SIG-M5 (cell line): ENCODE results near the gene NGRN.
"Not testable (repeated sequence)": the region's sequence is repeated elsewhere in the genome, so short reads cannot be mapped to it uniquely, and the experiment has no call there.

ENCODE experiments used
- DNase-seq: peaks from one replicate; lab custom pipeline; 2025; lab: John Stamatoyannopoulos, UW

Gene NGRN

DNA sequence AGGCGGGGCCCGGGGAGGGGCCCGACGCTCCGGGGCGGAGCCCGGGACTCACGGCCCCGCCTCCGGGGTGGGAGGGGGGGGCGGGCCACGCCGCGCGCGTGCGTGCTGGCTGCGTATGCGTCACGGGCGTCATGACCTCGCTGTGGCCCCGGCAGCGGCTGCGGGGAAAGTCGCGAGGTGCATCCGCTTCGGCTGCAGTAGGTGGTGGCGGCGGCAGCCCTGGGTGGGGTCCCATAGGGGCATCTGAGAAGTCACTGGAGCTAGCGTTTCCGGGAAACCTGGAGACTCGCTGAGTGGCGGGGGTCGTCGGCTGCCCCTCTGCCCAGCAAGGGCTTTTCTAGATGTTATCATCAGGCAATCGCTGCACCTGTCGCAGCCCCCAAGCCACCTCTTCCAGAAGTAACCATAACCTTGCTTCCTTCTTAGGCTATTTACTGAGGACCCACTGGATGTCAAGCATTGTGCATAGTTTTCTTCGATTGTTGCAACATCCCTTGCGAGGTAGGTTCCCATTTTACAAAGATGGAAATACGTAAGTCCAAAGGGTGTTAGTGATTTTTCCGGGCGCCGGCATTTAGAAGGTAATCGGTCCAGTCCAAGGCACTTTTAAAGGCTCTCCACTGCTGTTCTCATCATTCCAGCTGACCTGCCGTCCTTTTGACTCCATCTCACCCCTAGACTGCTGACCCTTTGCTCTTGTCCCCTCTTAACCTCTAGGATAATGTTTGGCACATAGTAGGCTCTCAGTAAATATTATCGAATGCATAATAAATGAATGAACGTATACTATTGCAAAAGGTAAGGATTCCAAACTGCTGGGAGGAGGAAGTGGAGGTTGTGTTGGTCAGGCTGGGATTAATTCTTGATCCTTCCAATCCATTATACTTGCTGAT is 31.1 kb upstream of the NGRN start, which contains the start of gene GDPGP1:
GDPGP1 (plus strand) TSS at position 114 of the 893 bp plus-strand sequence. CDS start 6,700 bp downstream, outside the sequence.
- no peak for DNase-seq

DNA sequence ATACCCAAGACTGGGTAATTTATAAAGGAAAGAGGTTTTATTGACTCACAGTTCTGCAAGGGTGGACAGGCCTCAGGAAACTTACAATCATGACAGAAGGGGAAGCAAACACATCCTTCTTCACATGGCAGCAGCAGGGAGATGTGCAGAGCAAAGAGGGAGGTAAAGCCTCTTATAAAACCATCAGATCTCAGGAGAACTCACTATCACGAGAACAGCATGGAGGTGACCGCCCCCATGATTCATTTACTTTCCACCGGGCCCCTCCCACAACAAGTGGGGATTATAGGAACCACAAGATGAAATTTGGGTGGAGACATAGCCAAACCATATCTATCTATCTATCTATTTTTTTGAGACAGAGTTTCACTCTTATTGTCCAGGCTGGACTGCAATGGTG is 26.1 kb upstream of the NGRN start:
- DNase-seq: no peak

DNA sequence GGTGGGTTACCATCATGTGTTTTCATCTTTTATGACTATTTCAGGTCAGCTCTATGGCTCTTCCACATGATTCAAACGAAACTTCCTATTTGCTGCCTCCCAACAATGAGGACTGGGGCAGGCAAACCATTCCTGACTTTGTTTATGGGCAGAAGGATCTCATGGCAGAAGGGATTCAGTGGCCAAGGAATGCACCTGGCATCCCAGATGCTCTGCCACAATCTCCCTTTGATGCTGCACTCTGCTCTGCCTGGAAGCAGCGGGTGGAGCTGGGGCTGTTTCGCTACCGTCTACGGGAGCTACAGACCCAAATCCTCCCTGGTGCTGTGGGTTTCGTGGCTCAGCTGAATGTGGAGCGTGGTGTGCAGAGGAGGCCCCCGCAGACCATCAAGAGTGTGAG is 24.6 kb upstream of the NGRN start:
- DNase-seq: no peak

DNA sequence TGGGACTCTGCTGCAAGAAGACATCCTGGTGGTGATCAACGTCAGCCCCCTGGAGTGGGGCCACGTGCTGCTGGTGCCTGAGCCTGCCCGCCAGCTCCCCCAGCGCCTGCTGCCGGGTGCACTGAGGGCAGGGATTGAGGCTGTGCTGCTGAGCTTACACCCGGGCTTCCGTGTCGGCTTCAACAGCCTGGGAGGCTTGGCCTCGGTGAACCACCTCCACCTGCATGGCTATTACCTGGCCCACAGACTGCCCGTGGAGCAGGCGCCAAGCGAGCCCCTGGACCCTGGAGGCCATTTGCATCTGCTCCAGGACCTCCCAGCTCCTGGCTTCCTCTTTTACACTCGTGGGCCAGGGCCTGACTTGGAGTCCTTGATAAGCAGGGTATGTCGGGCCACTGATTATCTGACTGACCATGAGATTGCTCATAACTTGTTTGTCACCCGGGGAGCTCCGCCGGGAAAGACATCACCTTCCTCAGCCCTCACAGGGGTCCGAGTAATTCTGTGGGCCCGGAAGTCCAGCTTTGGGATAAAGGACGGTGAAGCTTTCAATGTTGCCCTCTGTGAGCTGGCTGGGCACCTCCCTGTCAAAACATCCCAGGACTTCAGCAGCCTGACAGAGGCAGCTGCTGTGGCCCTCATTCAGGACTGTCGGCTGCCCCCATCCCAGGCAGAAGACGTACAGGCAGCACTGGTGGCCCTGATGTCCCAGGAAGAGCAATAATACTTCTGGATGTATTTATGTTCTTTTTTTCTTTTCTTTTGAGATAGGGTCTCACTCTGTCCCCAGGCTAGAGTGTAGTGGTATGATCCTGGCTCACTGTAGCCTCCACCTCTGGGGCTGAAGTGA is 23.9 kb upstream of the NGRN start:
- DNase-seq: no peak

GRCh38 chr15:90243943-90244639 is 21.4 kb upstream of the NGRN start:
- no peak for DNase-seq

DNA sequence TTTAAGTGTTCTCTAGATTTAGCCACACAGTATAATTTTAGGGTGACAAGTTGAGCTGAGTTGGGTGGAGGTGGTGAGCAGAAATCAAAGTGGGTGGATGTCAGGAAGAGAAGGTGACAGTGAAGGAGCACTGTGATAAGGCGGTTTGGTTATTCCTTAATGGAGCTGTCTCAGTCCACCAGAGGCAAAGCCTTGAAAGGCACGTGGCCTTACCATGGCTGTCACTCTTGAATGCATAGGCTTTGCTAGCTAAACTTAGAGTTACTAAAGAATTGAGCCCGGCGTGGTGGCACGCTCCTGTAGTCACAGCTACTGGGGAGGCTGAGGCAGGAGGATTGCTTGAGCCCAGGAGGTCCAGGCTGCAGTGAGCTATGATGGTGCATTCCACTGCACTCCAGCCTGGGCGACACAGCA is 16.7 kb upstream of the NGRN start:
- DNase-seq: no peak

DNA sequence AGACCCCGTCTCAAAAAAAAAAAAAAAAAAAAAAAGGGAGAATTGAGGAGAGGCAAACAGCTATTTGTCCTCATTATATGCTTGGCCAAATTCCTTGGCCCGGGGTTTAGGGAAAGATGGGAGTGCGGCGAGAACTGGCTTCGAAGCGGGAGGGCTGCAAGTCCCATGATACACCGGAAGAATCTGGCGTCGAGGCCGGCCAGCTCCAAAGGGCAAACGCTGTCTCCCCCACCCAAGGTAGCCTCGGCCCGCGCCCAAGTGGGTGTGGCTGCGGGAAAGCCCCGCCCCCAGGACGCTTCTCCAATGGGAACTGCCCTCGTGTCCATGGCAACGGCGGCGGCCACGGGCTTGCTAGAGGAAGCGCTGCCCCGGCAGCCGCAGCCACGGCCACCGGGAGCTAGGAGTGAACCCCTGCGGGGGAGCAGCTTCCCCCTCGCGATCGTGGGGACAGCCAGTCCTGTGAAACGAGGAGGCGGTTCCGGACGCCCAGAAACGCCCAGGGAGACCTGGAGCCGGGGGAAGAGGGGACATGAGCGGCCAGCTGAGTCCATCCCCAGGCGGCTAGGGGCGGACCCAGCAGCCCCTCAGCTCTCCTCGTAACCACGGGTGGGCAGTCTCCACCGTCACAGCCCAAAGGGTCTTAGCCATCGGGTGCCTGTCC is 16.1 kb upstream of the NGRN start, which contains the start of gene TTLL13:
TTLL13 (plus strand) TSS at position 354 of the 661 bp plus-strand sequence. CDS start 1,075 bp downstream, outside the sequence.
- no peak for DNase-seq

GRCh38 chr15:90257776-90258175 is 7.7 kb upstream of the NGRN start:
- no peak for DNase-seq

DNA sequence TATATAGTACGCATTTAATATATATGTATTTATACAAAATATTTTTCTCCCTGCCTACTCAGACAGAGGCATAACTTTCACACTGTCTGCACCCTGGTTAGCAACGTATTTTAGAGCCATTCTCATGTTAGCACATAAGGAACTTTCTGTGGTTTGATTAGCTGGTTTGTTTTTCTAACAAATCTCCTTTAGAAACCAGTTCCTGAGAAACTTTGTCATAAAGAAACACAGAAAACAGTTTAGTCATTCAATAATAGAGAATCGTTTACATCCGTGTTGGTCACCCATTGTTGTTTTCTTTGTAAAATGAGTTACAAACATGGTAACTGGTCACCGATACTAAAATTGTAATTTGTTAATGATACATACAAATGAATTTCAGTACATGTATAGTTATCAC is 5.9 kb upstream of the NGRN start:
- no peak for DNase-seq

DNA sequence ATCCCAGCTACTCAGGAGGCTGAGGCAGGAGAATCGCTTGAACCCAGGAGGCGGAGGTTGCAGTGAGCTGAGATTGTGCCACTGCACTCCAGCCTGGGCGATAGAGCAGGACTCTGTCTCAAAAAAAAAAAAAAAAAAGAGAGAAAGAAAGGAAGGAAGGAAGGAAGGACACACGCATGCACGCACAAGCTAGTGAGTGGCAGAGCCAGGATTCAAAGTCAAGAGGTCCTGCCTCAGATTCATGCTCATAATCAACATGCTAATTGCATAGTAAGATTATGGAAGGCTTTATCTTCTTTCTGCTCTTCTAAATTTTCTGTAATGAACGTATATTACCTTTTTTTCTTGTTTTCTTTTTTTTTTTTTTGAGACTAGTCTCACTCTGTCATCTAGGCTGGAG is 4.7 kb upstream of the NGRN start:
- not testable (repeated sequence) for DNase-seq

- no peak for DNase-seq
Observed at GRCh38 chr15:90261811-90262210, 3.7 kb upstream of the NGRN start.

GRCh38 chr15:90262426-90262825 is 3.0 kb upstream of the NGRN start:
- DNase-seq: no peak

DNA sequence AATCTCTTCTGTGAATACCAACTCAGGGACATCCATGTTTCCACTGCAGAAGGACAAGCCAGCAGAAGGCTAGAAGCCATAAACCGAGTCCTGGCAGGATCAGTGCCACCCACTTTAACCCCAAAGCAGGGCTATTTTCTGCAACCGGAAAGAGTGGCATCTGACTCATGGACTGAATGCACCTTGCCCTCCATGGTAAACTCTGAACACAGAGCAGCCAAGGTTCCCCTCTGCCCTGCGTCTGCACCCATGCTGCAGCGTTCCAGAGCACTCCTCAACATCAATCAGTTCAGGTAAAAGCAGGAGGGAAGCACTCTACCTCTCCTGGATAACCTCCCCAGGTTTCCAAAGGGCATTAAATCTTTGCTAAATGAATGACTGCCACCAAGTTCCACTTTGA is 801 bp upstream of the NGRN start:
- no peak for DNase-seq

GRCh38 chr15:90266061-90266431 is 574 bp downstream of the NGRN start:
- DNase-seq: no peak

DNA sequence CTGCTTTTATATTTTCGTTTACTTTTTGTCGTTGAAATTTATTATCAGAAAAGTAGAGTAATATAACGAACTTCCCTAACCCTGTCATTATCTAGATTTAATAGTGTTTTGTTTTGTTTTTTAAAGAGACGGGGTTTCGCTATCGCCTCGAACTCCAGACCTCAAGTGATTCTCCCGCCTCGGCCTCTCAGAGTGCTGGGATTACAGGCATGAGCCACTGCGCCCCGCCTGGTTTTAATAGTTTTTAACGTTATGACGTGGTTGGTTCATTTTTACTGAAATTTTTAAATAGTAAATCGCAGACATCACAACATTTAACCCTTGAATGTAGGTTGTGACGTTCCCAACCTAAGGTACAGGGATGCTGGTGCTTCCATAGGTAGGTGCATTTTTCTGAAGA is 1.0 kb downstream of the NGRN start:
- no peak for DNase-seq

DNA sequence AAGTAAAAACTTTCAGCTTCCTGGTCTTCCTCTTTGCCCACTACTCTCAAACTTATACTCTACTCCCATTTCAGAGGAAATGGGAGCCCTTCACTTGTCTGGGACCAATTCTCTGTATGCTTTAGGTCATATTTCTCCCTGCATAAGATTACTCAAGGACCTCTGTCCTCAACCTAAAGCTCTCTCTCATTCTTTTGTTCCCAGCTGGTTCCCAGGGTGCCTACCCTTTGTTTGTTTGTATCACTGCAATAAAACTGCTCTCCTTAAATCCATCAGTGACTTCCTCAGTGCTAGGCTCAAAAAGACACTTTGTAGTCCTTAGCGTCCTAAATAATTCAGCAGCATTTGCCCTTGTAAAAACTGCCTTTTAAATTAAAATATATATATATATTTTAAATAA is 2.9 kb downstream of the NGRN start:
- no peak for DNase-seq

GRCh38 chr15:90270502-90271150 is 5.2 kb downstream of the NGRN start:
- no peak for DNase-seq

DNA sequence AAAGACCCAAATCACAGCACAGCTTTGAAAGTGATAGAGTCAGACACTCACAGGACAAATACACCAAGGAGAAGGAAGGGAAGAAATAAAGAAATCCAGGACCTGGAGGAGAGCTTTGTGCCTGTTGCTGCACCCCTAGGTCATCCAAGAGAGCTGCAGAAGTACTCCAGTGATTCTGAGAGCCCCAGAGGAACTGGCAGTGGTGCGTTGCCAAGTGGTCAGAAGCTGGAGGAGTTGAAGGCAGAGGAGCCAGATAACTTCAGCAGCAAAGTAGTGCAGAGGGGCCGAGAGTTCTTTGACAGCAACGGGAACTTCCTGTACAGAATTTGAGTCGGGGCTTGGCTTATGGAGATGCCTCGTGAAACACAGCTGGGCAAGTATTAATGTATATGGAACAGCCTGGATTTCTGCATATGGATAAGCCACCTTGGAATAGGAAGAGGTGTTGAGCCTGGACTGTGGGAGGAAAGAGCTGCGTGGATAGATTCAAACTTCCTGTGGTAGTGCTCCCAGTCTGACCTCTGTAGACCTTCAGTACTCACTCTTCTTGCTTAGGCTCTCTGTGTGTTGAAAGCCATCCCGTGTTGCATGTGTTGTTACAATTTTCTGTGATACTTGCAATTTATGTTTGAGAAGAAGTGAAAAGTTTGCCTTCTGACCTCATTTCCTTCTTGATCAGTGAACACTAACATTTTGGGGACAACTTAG is 6.1 kb downstream of the NGRN start:
- no peak for DNase-seq

DNA sequence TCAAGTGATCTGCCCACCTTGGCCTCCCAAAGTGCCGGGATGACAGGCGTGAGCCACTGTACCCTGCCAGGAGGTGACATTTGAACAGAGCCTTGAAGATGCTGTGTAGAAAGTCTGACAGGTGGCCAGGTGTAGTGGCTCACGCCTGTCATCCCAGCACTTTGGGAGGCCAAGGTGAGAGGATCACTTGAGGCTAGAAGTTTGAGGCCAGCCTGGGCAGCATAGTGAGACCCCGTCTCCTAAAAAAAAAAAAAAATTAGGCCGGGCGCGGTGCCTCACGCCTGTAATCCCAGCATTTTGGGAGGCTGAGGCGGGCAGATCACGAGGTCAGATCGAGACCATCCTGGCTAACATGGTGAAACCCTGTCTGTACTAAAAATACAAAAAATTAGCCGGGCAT is 13.0 kb downstream of the NGRN start:
- not testable (repeated sequence) for DNase-seq

DNA sequence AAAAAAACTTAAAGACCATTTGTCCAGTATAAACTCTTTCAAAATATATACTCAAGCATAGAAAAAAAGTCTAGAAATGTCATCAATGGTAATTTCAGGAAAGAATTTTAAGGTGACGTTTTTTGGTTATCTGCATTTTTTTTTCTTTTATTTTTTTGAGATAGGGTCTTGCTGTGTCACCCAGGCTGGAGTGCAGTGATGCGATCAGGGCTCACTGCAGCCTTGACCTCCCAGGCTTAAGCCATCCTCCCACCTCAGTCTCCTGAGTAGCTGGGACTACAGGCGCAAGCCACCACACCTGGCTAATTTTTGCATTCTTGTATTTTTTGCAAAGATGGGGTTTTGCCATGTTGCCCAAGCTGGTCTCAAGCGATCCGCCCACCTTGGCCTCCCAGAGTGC is 15.3 kb downstream of the NGRN start:
- not testable (repeated sequence) for DNase-seq

DNA sequence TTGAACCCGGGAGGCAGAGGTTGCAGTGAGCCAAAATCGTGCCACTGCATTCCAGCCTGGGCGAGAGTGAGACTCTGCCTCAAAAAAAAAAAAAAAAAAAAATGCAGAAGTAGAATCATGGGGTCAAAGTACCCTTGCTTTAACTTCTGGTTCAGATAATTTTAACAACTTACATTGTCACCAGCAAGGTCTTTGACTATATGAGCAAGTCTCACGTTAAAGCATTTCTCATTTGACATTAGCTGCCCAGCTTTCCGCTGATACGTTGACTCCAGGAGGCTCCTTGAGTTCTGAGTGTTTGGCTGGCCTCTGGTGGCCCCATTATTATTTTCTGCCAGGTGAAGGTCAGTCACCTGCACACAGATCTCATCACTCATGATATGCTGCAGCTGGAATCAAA is 16.2 kb downstream of the NGRN start:
- DNase-seq: not testable (repeated sequence)
